H7 (cell line): ENCODE results near the gene ATP23. TPM values are rescaled to one million over a fixed set of nuclear protein-coding genes. Genes with fewer than 3 reads are reported as not detected.
A peak's percentile ranks its signal among the peaks of the same experiment; 100 is the strongest.

Experiments
- DNase-seq: peaks from one replicate; pipeline ENCODE4 v3.0.0; 2012
- H3K27me3 ChIP-seq: 2 replicates; pipeline ENCODE4 v1.6.0; 2011; ENCODE audit warnings: mild to moderate bottlenecking, low read length; ENCODE audit not compliant: control insufficient read depth, insufficient read depth
- H3K36me3 ChIP-seq: replicated peaks from 2 replicates; pipeline ENCODE4 v1.5.1; 2011; ENCODE audit warnings: low read length; ENCODE audit not compliant: control insufficient read depth, insufficient read depth
- H3K4me3 ChIP-seq: 2 replicates; pipeline ENCODE4 v1.5.1; 2011; ENCODE audit warnings: low read depth, mild to moderate bottlenecking, control low read depth, low read length, moderate library complexity; ENCODE audit not compliant: insufficient read depth
- total RNA-seq: library from RNA; depleted of rRNA; stranded (reverse); fragments of >200 nt; shearing (Covaris generic); gene quantifications from 2 replicates; pipeline ENCODE4 v1.2.3, GENCODE V29; 2014; rRNA removed

ATP23 gene
- 20.6 and 21.9 TPM in 2 replicates for total RNA-seq

DNA sequence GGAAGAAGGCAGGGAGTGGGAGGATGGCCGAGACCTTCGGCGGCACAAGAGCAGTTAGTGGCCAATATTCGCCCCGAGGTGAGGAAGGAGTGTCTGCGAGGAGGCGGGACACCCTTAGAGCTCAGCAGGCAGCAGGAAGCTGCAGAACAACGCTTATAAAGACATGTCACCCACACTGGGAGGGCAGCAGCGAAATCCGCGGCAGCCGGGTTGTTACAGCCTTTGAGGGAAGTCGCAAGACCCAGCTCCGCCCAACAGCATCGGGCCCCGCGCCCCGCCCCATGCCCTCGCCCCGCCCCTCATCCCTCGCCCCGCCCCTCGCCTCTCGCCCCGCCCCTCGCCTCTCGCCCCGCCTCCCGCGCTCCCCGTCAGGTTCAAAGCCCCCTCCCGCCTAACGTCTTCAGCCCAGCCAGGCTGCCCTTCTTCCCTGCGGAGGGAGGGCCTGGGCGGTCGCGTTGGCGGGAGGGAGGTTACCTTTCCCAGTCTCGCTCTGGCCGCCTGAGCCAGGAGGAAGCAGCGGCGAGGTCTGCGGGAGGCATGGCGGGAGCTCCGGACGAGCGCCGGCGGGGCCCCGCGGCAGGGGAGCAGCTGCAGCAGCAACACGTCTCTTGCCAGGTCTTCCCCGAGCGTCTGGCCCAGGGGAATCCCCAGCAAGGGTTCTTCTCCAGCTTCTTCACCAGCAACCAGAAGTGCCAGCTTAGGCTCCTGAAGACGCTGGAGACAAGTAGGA is at the start of gene ATP23:
ATP23 (plus strand) TSS at position 403 of the 730 bp plus-strand sequence; CDS start at position 538, 135 bp downstream.
- Histone ChIP-seq H3K36me3 (no peaks in the 10 kb centered on the region), H3K27me3 (no peaks in the 10 kb centered on the region; the same call in 1 of the 2 replicates), H3K4me3 (peak within 1 kb of the TSS; percentile 75)
- peak; percentile 97 for DNase-seq

DNA sequence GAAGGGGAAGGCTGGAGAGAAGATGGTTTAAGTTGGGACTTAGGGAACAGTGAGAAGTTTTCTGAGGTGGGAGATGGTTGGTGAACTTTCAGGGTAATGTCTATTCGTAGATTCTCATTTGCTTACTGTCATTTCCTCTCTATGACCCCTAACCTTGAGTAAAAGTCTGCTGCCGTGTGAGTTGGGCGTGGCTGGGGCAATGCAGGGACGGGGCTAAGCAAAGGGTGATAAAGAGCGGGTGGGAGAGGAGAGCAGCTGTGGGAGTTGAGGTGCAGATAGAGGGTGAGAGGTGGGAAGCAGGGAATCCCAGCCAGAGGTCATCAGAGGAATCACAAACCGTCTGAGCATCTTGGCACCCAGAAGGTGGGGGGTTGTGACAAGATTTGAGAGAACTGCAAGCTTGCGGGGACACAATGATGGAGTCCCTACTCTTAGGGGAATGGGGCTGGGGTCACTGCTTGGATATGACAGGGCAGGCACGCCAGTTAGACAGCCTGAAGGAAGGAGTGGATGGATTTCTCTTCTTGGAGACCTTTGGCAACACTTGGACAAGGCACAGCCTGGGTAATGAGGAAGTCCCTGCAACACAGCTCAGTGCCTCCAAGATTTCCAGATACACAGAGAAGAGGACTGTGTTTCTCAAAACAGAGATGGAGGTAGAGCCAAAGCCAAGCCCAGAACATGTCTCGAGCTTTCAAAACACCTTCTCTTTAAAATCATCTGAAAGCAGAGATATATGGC is 49.0 kb upstream of the ATP23 start:
- Histone ChIP-seq H3K27me3 (no peaks in the 10 kb centered on the region; the same call in 1 of the 2 replicates), H3K36me3 (no peaks in the 10 kb centered on the region), H3K4me3 (no peak overlapping the region)
- no peak for DNase-seq

DNA sequence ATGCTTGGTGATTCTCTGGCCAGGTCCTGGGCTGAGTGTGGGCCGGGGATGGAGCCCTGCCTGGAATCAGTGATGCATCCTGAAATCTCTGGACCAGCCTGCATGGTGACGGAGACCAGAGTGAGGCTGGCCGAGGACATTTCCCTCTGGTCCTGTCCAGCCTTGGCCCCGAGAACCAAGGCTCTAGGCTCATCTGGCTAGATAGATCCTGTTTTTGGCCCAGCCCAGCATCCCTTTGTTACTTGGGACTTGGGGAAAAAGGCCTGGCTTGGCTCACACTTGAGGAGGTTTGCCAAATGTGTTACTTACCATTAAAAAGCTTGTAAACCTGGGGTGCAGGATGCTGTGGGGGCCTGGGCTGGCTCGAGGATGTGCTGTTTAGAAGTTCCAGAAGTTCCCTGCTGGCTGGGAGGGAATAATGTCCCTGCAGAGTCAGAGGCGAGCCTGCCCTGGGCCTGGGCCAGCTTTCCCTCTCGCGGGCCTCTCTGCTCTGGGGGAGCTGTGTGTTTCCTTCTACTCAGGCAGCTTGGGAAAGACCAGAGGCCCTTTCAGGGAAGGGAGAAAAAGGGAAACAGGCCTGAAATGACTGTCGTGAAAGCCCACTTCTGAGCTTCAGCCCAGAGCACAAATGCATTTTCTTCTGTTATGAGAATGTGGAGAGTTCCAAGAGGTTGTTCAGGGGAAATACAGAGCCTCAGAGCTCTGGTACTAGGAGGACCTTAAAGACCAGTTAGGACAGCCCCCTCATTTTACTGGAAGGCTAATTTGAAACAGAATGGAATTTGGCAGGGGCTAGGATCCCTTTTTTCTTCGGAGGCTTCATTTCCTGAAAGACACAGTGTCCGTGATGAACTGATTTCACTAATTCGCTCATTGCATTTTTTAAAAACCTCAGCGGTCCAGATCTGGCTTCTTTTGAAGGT is 47.7 kb upstream of the ATP23 start:
- peak; percentile 61 for DNase-seq
- Histone ChIP-seq H3K4me3 (peak overlapping the region; percentile 22; the same call in 1 of the 2 replicates), H3K36me3 (no peaks in the 10 kb centered on the region), H3K27me3 (no peaks in the 10 kb centered on the region; the same call in 1 of the 2 replicates)

DNA sequence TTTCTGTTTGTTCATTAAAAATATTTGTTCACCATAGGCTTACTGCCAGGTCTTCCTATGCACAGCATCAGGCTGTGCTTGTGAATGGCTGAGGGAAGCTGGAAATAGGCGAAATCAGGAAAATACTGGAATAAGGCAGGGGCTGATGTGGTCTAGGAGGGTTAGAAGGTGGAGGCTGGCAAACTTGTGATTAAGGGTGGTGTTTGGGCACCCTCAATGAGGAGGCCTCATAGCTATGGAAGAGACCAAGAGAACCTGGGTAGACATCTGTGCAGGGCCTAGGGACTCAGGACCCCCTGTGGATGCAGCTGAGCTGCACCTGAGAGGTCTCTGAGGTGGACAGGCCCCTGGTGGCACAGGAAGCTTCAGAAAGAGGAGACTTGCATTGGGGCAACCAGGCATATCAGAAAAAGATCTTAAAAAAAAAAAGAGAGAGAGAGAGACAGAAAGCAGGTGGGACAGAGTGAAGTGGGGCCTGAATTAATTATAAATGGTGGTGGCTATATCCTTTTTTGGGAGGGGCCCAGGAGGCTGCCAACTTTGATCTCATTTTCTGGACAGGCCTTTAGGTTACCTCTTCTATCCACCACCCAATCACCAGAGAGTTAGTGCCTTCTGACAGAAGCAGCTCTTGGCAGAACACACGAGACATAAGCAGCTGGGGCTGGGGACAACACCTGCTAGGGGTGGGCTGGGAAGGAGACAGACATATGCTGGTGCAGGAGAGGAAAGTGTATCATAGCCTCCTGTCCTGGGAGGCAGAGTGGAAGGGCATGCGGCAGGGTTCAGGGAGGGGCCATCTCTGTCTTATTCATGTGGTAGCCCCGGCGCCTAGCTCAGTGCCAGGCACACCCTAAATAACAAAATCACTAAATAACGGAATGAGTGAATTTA is 46.7 kb upstream of the ATP23 start:
- no peak for DNase-seq
- Histone ChIP-seq H3K4me3 (no peak overlapping the region), H3K36me3 (no peaks in the 10 kb centered on the region), H3K27me3 (no peaks in the 10 kb centered on the region)

DNA sequence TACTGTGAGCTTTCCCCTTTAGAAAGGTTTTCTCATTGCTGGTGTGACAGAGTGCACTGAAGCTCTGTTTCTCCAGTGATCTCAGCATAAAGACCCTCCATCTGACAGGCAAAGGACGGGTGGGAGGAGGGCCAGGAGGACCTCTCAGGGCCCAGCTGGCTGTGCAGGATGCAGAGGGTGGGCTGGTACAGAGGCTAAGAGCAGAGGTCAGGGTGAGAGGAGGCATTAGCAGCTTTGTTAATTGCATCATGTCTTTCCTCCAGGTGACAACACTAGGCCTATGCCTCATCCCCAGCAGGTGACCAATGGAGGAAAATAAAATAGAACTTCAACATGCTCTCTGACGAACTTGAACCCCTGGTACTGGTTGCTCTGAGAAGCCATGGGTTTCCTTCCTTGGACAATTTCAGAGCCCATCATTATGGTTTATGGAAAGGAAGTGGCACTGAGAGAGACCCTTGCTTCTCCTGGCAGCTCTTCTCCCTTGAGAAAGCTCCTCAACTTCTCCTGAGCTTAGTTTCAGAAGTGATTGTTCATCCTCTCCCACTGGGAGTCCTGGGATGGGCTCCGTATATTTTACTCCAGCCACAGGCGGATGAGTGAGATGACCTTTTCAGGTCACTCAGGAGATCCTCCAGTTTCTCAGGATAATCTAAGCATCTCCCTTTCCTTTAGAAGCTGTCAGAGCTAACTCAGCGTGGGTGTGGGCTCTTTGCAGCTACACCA is 45.8 kb upstream of the ATP23 start:
- H3K27me3 ChIP-seq: no peaks in the 10 kb centered on the region
- H3K36me3 ChIP-seq: no peaks in the 10 kb centered on the region
- no peak for DNase-seq
- no peak overlapping the region for H3K4me3 ChIP-seq

DNA sequence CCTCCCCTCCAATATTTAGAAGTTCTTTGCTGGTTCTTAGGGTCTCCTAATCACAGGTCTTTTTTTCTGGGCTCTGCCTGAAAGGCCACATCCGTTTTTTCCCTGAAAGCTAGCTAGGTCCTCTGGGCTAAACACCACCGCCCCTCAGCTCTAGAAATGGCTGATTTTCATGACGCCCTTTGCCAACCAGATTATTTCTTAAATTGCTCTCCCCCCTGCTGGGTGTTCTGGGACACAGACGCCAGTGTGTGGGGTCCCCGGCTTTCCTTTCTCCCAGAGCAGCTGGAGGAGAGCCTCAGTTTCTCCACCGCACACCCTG is 45.3 kb upstream of the ATP23 start:
- H3K36me3 ChIP-seq: no peaks in the 10 kb centered on the region
- no peak for DNase-seq
- peak overlapping the region; percentile 49 for H3K4me3 ChIP-seq
- no peaks in the 10 kb centered on the region for H3K27me3 ChIP-seq

GRCh38 chr12:57896434-57897201 is 44.7 kb upstream of the ATP23 start:
- H3K4me3 ChIP-seq: peak overlapping the region; percentile 49
- no peaks in the 10 kb centered on the region for H3K36me3 ChIP-seq
- DNase-seq: peak; percentile 88
- H3K27me3 ChIP-seq: no peaks in the 10 kb centered on the region

GRCh38 chr12:57897286-57897974 is 43.9 kb upstream of the ATP23 start:
- Histone ChIP-seq H3K4me3 (no peak overlapping the region), H3K27me3 (no peaks in the 10 kb centered on the region), H3K36me3 (no peaks in the 10 kb centered on the region)
- no peak for DNase-seq

GRCh38 chr12:57898308-57898970 is 42.9 kb upstream of the ATP23 start:
- H3K27me3 ChIP-seq: no peaks in the 10 kb centered on the region
- DNase-seq: no peak
- H3K4me3 ChIP-seq: no peak overlapping the region
- no peaks in the 10 kb centered on the region for H3K36me3 ChIP-seq

DNA sequence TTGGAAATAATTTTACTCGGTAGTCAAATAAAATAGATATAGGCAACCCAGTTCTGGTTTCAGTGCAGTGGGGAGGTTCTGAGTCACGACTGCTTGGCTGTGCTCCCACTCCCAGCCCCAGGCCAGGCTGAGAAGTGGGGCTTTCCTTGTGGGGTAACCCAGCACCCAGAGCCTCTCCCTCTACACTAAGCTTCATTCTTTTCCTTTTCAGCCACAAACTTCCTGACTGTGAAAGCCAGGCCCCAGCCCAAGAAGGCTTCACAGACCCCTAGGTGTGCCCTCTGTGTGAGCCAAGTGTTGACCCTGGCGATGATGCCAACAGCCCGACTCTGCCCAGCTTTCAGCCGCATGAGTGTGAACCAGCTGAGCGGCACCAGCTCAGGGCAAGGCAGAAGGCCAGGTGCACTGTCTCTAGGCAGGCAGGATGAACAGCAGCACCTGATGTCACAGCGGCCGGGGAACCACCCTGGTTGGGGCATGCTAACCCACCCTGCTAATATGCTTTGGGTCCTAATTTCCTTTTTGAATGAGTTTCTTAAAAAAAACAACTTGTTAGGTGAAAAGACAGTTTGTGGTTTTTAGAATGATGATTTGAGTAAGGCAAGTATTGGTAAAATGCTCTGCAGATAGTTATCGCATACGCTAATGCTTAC is 42.2 kb upstream of the ATP23 start:
- H3K36me3 ChIP-seq: no peaks in the 10 kb centered on the region
- DNase-seq: no peak
- H3K4me3 ChIP-seq: no peak overlapping the region
- no peaks in the 10 kb centered on the region for H3K27me3 ChIP-seq

DNA sequence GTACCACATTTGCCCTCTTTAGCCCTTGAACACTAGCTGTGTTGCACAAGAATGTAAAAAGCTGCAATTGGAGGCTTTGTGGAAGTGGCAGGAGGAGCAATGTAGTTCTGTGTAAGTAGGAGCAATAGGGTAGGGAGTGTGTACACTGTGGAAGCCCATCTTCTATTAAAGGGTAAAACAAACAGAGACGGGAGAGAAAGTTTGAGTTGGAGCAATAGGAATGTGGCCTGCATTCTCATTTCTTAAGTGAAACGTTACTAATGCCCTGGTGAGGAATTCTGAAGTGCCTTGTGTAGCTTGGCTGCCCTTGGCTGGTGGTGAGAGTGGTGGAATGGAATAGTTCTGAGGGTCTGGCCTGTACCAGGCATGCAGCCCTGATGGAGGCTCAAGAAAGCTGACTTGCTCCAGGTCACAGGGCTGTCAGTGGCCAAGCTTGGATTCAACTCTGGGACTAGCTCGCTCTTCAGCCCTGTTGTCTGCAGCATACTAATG is 38.8 kb upstream of the ATP23 start:
- no peak for DNase-seq
- no peak overlapping the region for H3K4me3 ChIP-seq
- no peaks in the 10 kb centered on the region for H3K27me3 ChIP-seq
- no peaks in the 10 kb centered on the region for H3K36me3 ChIP-seq
